ENCODE data around the gene NEB. TPM values are rescaled to one million over a fixed set of nuclear protein-coding genes. Genes with fewer than 3 reads are reported as not detected.

Gene NEB
- total RNA-seq, 1 donor from 2014 or later = 0.83 TPM

GRCh38 chr2:151498178-151498577, 236.1 kb downstream of the NEB start:
- TF ChIP-seq CTCF (IDR thresholded peaks at IDR 0.05) = no peak
- ATAC-seq (no peak), DNase-seq (no peak)
- intact Hi-C loops (cut with DNase I) = no loop called here
- no peak overlapping the region for H3K4me3 ChIP-seq
- no peaks in the 10 kb centered on the region for H3K27me3 ChIP-seq (ENCODE audit: low read depth)
- no peaks in the 10 kb centered on the region for H3K9me3 ChIP-seq
- H3K27ac ChIP-seq = no peak overlapping the region
- H3K36me3 ChIP-seq = no peaks in the 10 kb centered on the region
- H3K4me1 ChIP-seq = no peaks in the 10 kb centered on the region

- H3K4me3 ChIP-seq = no peak overlapping the region
- intact Hi-C loops (cut with DNase I) = no loop called here
- H3K27me3 ChIP-seq (ENCODE audit: low read depth) = no peaks in the 10 kb centered on the region
- DNase-seq (no peak), ATAC-seq (no peak)
- H3K4me1 ChIP-seq = no peaks in the 10 kb centered on the region
- no peaks in the 10 kb centered on the region for H3K9me3 ChIP-seq
- H3K36me3 ChIP-seq = no peaks in the 10 kb centered on the region
- H3K27ac ChIP-seq = no peak overlapping the region
- no peak for TF ChIP-seq CTCF (IDR thresholded peaks at IDR 0.05)
Measured at GRCh38 chr2:151491496-151491895, 242.8 kb downstream of the NEB start.

- Histone ChIP-seq H3K27ac (no peak overlapping the region), H3K27me3 (ENCODE audit: low read depth) (no peaks in the 10 kb centered on the region), H3K9me3 (no peaks in the 10 kb centered on the region), H3K4me3 (no peak overlapping the region), H3K4me1 (no peaks in the 10 kb centered on the region), H3K36me3 (no peaks in the 10 kb centered on the region)
- TF ChIP-seq CTCF (IDR thresholded peaks at IDR 0.05) = no peak
- intact Hi-C loops (cut with DNase I) = no loop called here
- no peak for DNase-seq
- no peak for ATAC-seq
Measured at GRCh38 chr2:151490276-151490675, 244.0 kb downstream of the NEB start.

GRCh38 chr2:151486053-151486452, 248.2 kb downstream of the NEB start:
- intact Hi-C loops (cut with DNase I) = no loop called here
- H3K4me3 ChIP-seq = no peak overlapping the region
- no peaks in the 10 kb centered on the region for H3K9me3 ChIP-seq
- H3K36me3 ChIP-seq = peaks cover 22% of the 10 kb centered on the region
- no peaks in the 10 kb centered on the region for H3K4me1 ChIP-seq
- DNase-seq (no peak), ATAC-seq (no peak)
- TF ChIP-seq CTCF (IDR thresholded peaks at IDR 0.05) = no peak
- no peak overlapping the region for H3K27ac ChIP-seq
- H3K27me3 ChIP-seq (ENCODE audit: low read depth) = no peaks in the 10 kb centered on the region

- no peak for ATAC-seq
- H3K4me1 ChIP-seq = no peaks in the 10 kb centered on the region
- no peaks in the 10 kb centered on the region for H3K9me3 ChIP-seq
- no peak for TF ChIP-seq CTCF (IDR thresholded peaks at IDR 0.05)
- no peak overlapping the region for H3K27ac ChIP-seq
- no peak overlapping the region for H3K4me3 ChIP-seq
- no peaks in the 10 kb centered on the region for H3K27me3 ChIP-seq (ENCODE audit: low read depth)
- no peak for DNase-seq
- intact Hi-C loops (cut with DNase I) = no loop called here
- peaks cover 25% of the 10 kb centered on the region for H3K36me3 ChIP-seq
Measured at GRCh38 chr2:151484100-151484499, 250.2 kb downstream of the NEB start.

- H3K9me3 ChIP-seq = no peaks in the 10 kb centered on the region
- TF ChIP-seq CTCF (IDR thresholded peaks at IDR 0.05) = no peak
- ATAC-seq (no peak), DNase-seq (no peak)
- peaks cover 25% of the 10 kb centered on the region for H3K36me3 ChIP-seq
- no peak overlapping the region for H3K4me3 ChIP-seq
- H3K4me1 ChIP-seq = no peaks in the 10 kb centered on the region
- no peaks in the 10 kb centered on the region for H3K27me3 ChIP-seq (ENCODE audit: low read depth)
- H3K27ac ChIP-seq = no peak overlapping the region
- intact Hi-C loops (cut with DNase I) = no loop called here
Measured at GRCh38 chr2:151483546-151483945, 250.7 kb downstream of the NEB start.

Measured in lower lobe of right lung (tissue), 2 donors.